Coronary artery (tissue), 2 donors: Measurements from ENCODE around the gene KCNQ1.

Experiments
- DNase-seq: peaks from one replicate; pipeline ENCODE4 v3.0.0-alpha.2; 2017; ENCODE audit warnings: low spot score
- H3K27ac ChIP-seq, 2 donors: fragments of 200-600 bp; sonication (generic); one replicate each; pipeline ENCODE4 v1.5.1; 2016 to 2019
- H3K4me3 ChIP-seq: fragments of 200-600 bp; sonication (generic); 2 replicates; pipeline ENCODE4 v1.5.1; 2016; ENCODE audit warnings: mild to moderate bottlenecking, moderate library complexity
- TF ChIP-seq, protein P1 (sequence below): fragments of 200-600 bp; sonication (generic); IDR thresholded peaks from one replicate; pipeline ENCODE4 v1.5.1; 2019; ENCODE audit warnings: antibody characterized with exemption

Gene KCNQ1

GRCh38 chr11:2870460-2870859 is 425.7 kb downstream of the KCNQ1 start:
- no peak overlapping the region for H3K27ac ChIP-seq
- no peak for DNase-seq
- TF ChIP-seq, protein P1, sequence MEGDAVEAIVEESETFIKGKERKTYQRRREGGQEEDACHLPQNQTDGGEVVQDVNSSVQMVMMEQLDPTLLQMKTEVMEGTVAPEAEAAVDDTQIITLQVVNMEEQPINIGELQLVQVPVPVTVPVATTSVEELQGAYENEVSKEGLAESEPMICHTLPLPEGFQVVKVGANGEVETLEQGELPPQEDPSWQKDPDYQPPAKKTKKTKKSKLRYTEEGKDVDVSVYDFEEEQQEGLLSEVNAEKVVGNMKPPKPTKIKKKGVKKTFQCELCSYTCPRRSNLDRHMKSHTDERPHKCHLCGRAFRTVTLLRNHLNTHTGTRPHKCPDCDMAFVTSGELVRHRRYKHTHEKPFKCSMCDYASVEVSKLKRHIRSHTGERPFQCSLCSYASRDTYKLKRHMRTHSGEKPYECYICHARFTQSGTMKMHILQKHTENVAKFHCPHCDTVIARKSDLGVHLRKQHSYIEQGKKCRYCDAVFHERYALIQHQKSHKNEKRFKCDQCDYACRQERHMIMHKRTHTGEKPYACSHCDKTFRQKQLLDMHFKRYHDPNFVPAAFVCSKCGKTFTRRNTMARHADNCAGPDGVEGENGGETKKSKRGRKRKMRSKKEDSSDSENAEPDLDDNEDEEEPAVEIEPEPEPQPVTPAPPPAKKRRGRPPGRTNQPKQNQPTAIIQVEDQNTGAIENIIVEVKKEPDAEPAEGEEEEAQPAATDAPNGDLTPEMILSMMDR, result no peak
- no peak overlapping the region for H3K4me3 ChIP-seq

GRCh38 chr11:2870969-2871680 is 426.3 kb downstream of the KCNQ1 start:
- Histone ChIP-seq H3K27ac (no peak overlapping the region), H3K4me3 (no peak overlapping the region)
- no peak for DNase-seq
- TF ChIP-seq, protein P1, result no peak

DNA sequence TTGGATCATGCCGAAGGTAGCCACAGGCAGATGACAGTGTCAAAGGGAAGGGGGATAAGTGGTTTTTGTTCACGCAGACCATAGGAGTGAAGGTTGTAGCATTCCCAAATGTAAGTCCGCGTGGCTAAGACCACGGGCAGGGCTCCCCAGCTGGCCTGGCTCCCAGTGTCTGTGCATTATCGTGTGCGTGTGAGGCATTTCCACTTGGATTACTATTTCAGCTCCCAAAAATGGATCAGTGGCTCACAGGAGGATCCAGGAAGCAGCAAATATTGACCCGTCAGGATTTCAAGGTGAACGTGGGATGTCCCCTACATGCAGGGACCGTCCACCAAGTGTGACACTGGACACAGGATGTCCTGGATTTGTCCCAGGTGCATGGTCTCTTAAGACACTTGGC is 430.2 kb downstream of the KCNQ1 start:
- Histone ChIP-seq H3K27ac (no peak overlapping the region), H3K4me3 (no peak overlapping the region)
- TF ChIP-seq, protein P1, result no peak
- DNase-seq, result no peak

GRCh38 chr11:2877474-2877873 is 432.7 kb downstream of the KCNQ1 start:
- DNase-seq, result no peak
- Histone ChIP-seq H3K4me3 (no peak overlapping the region), H3K27ac (no peak overlapping the region)
- TF ChIP-seq, protein P1, result no peak

DNA sequence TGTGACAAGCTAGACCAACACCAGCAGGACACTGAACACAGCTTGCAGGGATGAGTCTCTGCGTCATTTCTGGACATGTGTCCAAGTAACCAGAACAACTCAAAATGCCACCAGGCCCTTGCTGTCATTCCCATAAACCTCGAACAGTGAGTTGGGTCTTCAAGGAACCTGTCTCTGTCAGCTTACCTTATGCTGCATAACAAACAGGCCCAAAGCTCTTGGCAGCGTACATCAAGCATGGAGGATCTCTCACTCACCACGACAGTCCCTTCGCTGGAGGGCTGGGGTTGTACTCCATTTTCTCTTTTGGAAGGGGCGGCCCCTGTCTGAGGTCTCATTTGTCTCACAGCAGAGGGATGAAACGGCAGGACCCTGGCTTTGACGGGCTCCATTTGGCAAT is 434.0 kb downstream of the KCNQ1 start:
- Histone ChIP-seq H3K27ac (no peak overlapping the region), H3K4me3 (no peak overlapping the region)
- no peak for DNase-seq
- TF ChIP-seq, protein P1, result no peak

DNA sequence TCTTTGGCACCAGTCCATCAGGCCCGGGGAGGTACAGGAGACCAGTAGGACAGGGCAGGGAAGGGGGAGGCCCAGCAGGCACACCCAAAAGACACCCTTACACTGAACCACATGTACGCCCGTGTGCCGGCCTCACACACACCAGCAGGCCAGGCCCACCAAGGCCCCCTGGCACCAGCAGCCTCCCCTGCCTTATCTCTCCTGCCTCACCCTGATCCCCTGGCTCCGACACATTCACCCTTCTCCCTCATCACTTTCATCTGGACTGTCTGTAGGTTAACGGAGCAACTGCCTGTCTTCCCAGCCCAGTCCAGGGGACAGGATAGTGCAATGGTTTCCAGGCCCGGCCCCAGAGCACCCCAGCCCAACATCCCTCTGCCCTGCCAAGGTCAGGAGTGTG is 435.8 kb downstream of the KCNQ1 start:
- Histone ChIP-seq H3K27ac (no peak overlapping the region), H3K4me3 (no peak overlapping the region)
- TF ChIP-seq, protein P1, result no peak
- no peak for DNase-seq
